ENCODE measurements around the gene LGALS12.
"Not testable (repeated sequence)": the region's sequence is repeated elsewhere in the genome, so short reads cannot be mapped to it uniquely, and the experiment has no call there.

The LGALS12 gene

GRCh38 chr11:63532799-63533475 lies 27.1 kb downstream of the LGALS12 start:
- DNase-seq (ENCODE audit: low read depth), result no peak

- no peak for DNase-seq (ENCODE audit: low read depth)
These were observed 28.2 kb downstream of the LGALS12 start for GRCh38 chr11:63534076-63534475.

GRCh38 chr11:63534895-63535461 lies 29.1 kb downstream of the LGALS12 start:
- DNase-seq (ENCODE audit: low read depth), result no peak

GRCh38 chr11:63535734-63536133 lies 29.9 kb downstream of the LGALS12 start:
- no peak for DNase-seq (ENCODE audit: low read depth)

- peak; percentile 54 for DNase-seq (ENCODE audit: low read depth)
These were observed 30.9 kb downstream of the LGALS12 start, which contains the start of gene PLAAT4 for GRCh38 chr11:63536669-63537292. TSS of gene PLAAT4 (plus strand) at chr11:63536808. CDS start at chr11:63536869, 61 bp downstream.

GRCh38 chr11:63537293-63538101 lies 31.6 kb downstream of the LGALS12 start:
- DNase-seq (ENCODE audit: low read depth), result peak; percentile 50

- DNase-seq (ENCODE audit: low read depth), result not testable (repeated sequence)
These were observed 36.6 kb downstream of the LGALS12 start for GRCh38 chr11:63542506-63542905.

- no peak for DNase-seq (ENCODE audit: low read depth)
These were observed 37.8 kb downstream of the LGALS12 start for GRCh38 chr11:63543711-63544110.

- DNase-seq (ENCODE audit: low read depth), result no peak
These were observed 41.2 kb downstream of the LGALS12 start for GRCh38 chr11:63547061-63547460.

- no peak for DNase-seq (ENCODE audit: low read depth)
These were observed 42.3 kb downstream of the LGALS12 start for GRCh38 chr11:63548178-63548577.

GRCh38 chr11:63549411-63549810 lies 43.5 kb downstream of the LGALS12 start:
- DNase-seq (ENCODE audit: low read depth), result no peak

- DNase-seq (ENCODE audit: low read depth), result not testable (repeated sequence)
These were observed 44.3 kb downstream of the LGALS12 start for GRCh38 chr11:63550156-63550700.

- no peak for DNase-seq (ENCODE audit: low read depth)
These were observed 45.4 kb downstream of the LGALS12 start for GRCh38 chr11:63551091-63551888.

GRCh38 chr11:63551889-63552266 lies 46.0 kb downstream of the LGALS12 start:
- DNase-seq (ENCODE audit: low read depth), result no peak

GRCh38 chr11:63552921-63553320 lies 47.0 kb downstream of the LGALS12 start:
- DNase-seq (ENCODE audit: low read depth), result no peak

GRCh38 chr11:63553759-63554158 lies 47.9 kb downstream of the LGALS12 start:
- no peak for DNase-seq (ENCODE audit: low read depth)

GRCh38 chr11:63554877-63555223 lies 49.0 kb downstream of the LGALS12 start:
- no peak for DNase-seq (ENCODE audit: low read depth)

GRCh38 chr11:63556404-63557013 lies 50.6 kb downstream of the LGALS12 start:
- DNase-seq (ENCODE audit: low read depth), result no peak

GRCh38 chr11:63557570-63557969 lies 51.7 kb downstream of the LGALS12 start:
- DNase-seq (ENCODE audit: low read depth), result no peak

- no peak for DNase-seq (ENCODE audit: low read depth)
These were observed 52.7 kb downstream of the LGALS12 start for GRCh38 chr11:63558459-63559157.

All from fibroblast of gingiva (primary cell).